ENCODE results near the gene LRRC1. TPM values are rescaled to one million over a fixed set of nuclear protein-coding genes. Genes with fewer than 3 reads are reported as not detected.

Gene LRRC1
- total and polyA plus RNA-seq, 2 of the 13 experiments (the other 11 are each of a cell fraction or from before 2014, with no cell fraction given): 15.6 to 27.7 TPM

DNA sequence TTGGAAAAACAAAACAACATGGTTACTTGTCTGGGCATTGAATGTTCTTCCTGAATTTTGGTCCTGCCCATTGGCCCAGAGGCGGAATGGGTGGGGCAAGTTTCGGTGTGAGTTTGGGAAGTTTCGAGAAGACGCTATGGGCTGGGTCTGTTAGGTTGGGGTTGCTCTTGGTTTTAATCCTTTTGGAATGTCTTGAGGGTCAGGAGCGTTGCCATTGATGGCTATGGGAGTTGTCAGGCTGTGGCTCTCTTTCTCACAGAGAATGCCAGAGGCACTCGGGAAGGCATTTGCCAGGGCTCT, 135.0 kb downstream of the LRRC1 start:
- Histone ChIP-seq H3K4me1 (ENCODE audit: insufficient read depth, low read length) (peaks cover 6% of the 10 kb centered on the region; the same call in 1 of the 2 replicates), H4K20me1 (ENCODE audit: insufficient read depth, low read length) (no peaks in the 10 kb centered on the region), H3K4me3 (replicated peaks in 1 of 3; ENCODE audit: insufficient read depth in 1 of 3, low read depth in 2 of 3, low read length in 3 of 3) (no peak overlapping the region), H3K4me2 (ENCODE audit: low read depth, low read length) (no peak overlapping the region), H2AFZ (ENCODE audit: low read length) (no peak overlapping the region), H3K36me3 (replicated peaks in 1 of 2; ENCODE audit: control insufficient read depth in 1 of 2, insufficient read depth in 2 of 2, low read length in 2 of 2) (no peaks in the 10 kb centered on the region), H3K27ac (ENCODE audit: extremely low read length, insufficient read depth, low read length) (no peak overlapping the region), H3K79me2 (ENCODE audit: insufficient read depth, low read length) (no peaks in the 10 kb centered on the region), H3K27me3 (ENCODE audit: control insufficient read depth in 1 of 2, insufficient read depth in 2 of 2, low read length in 2 of 2) (no peaks in the 10 kb centered on the region), H3K9me3 (ENCODE audit: low read length) (no peaks in the 10 kb centered on the region), H3K9ac (ENCODE audit: insufficient read depth, low read depth, low read length) (no peak overlapping the region)
- no peak for DNase-seq (ENCODE audit: low spot score)
- no peak for ATAC-seq
- CTCF ChIA-PET (ENCODE audit: low intra/inter-chr PET ratio, low total read pairs): no interaction called here
- no peak for FAIRE-seq
- BruUV-seq (replicated peaks): no TSS peak
- in situ Hi-C loops (cut with HindIII; ENCODE audit: extremely low pct_ligation_motif_present, low pct_unique_long_range_greater_than_20kb) (no loop called here), intact Hi-C loops (cut with micrococcal nuclease; ENCODE audit: unreplicated experiment) (no loop called here)
- WGBS (ENCODE audit: low lambda C conversion rate): 95% methylated on average over 6 of the region's 6 CpGs
- POLR2A ChIA-PET: no interaction called here
- no peak for TF ChIP-seq GRHL1 (CRISPR knock-in tag; conservative IDR thresholded peaks at IDR 0.05)
- no peak for TF ChIP-seq FOXJ3 (CRISPR knock-in tag; IDR thresholded peaks at IDR 0.05; ENCODE audit: borderline replicate concordance)

DNA sequence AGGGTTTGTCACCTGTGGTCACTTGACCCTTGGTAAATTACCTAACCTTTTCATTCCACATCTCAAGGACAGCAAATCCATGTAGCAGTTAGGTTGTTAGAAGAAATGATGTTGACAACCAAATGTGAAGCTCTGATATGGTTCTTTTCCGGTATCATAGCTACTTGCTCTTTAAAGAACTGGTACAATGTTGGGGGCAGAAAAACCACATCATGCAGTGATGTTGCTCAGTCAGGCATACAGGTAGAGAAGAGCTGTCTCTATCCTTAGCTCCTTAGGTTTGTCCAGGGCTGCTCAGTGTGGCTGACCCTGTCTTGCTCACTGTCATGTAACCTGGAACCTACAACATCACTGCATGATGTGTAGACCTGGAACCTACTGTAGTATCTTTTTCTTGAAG, 135.5 kb downstream of the LRRC1 start:
- Histone ChIP-seq H3K9ac (ENCODE audit: insufficient read depth, low read depth, low read length) (no peak overlapping the region), H3K27me3 (ENCODE audit: control insufficient read depth in 1 of 2, insufficient read depth in 2 of 2, low read length in 2 of 2) (no peaks in the 10 kb centered on the region), H4K20me1 (ENCODE audit: insufficient read depth, low read length) (no peaks in the 10 kb centered on the region), H2AFZ (ENCODE audit: low read length) (no peak overlapping the region), H3K9me3 (ENCODE audit: low read length) (no peaks in the 10 kb centered on the region), H3K36me3 (replicated peaks in 1 of 2; ENCODE audit: control insufficient read depth in 1 of 2, insufficient read depth in 2 of 2, low read length in 2 of 2) (no peaks in the 10 kb centered on the region), H3K4me2 (ENCODE audit: low read depth, low read length) (no peak overlapping the region), H3K79me2 (ENCODE audit: insufficient read depth, low read length) (no peaks in the 10 kb centered on the region), H3K4me3 (replicated peaks in 1 of 3; ENCODE audit: insufficient read depth in 1 of 3, low read depth in 2 of 3, low read length in 3 of 3) (no peak overlapping the region), H3K27ac (ENCODE audit: extremely low read length, insufficient read depth, low read length) (no peak overlapping the region), H3K4me1 (ENCODE audit: insufficient read depth, low read length) (peaks cover 6% of the 10 kb centered on the region; the same call in 1 of the 2 replicates)
- WGBS (ENCODE audit: low lambda C conversion rate): 39% methylated on average over 1 of the region's 1 CpG
- FAIRE-seq (no peak), ATAC-seq (peak; percentile 32), DNase-seq (ENCODE audit: low spot score) (no peak)
- TF ChIP-seq ZFP1 (CRISPR knock-in tag; IDR thresholded peaks at IDR 0.05): no peak
- TF ChIP-seq NFYC (CRISPR knock-in tag; IDR thresholded peaks at IDR 0.05): no peak
- no peak for TF ChIP-seq ZBTB25 (CRISPR knock-in tag; IDR thresholded peaks at IDR 0.05)
- TF ChIP-seq ZNF562 (CRISPR knock-in tag; IDR thresholded peaks at IDR 0.05; ENCODE audit: borderline replicate concordance): no peak
- TF ChIP-seq ZNF138 (CRISPR knock-in tag; IDR thresholded peaks at IDR 0.05; ENCODE audit: low read depth): no peak
- no peak for TF ChIP-seq NR2F2 (IDR thresholded peaks at IDR 0.05; ENCODE audit: borderline replicate concordance, low read depth)
- TF ChIP-seq ARNT (IDR thresholded peaks at IDR 0.05): no peak
- TF ChIP-seq TFE3 (CRISPR knock-in tag; IDR thresholded peaks at IDR 0.05): no peak
- no peak for TF ChIP-seq ZNF75D (CRISPR knock-in tag; IDR thresholded peaks at IDR 0.05; ENCODE audit: borderline replicate concordance)
- no peak for TF ChIP-seq SP2 (CRISPR knock-in tag; IDR thresholded peaks at IDR 0.05)
- TF ChIP-seq, protein P1, sequence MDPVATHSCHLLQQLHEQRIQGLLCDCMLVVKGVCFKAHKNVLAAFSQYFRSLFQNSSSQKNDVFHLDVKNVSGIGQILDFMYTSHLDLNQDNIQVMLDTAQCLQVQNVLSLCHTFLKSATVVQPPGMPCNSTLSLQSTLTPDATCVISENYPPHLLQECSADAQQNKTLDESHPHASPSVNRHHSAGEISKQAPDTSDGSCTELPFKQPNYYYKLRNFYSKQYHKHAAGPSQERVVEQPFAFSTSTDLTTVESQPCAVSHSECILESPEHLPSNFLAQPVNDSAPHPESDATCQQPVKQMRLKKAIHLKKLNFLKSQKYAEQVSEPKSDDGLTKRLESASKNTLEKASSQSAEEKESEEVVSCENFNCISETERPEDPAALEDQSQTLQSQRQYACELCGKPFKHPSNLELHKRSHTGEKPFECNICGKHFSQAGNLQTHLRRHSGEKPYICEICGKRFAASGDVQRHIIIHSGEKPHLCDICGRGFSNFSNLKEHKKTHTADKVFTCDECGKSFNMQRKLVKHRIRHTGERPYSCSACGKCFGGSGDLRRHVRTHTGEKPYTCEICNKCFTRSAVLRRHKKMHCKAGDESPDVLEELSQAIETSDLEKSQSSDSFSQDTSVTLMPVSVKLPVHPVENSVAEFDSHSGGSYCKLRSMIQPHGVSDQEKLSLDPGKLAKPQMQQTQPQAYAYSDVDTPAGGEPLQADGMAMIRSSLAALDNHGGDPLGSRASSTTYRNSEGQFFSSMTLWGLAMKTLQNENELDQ (CRISPR knock-in tag; IDR thresholded peaks at IDR 0.05; ENCODE audit: borderline replicate concordance): no peak
- ChIA-PET CTCF (ENCODE audit: low intra/inter-chr PET ratio, low total read pairs) (no interaction called here), POLR2A (no interaction called here)
- intact Hi-C loops (cut with micrococcal nuclease; ENCODE audit: unreplicated experiment) (no loop called here), in situ Hi-C loops (cut with HindIII; ENCODE audit: extremely low pct_ligation_motif_present, low pct_unique_long_range_greater_than_20kb) (no loop called here)
- BruUV-seq (replicated peaks): no TSS peak

Measured in HepG2 (cell line).